GM19455 (cell line): ENCODE results near the gene RAD52.
"Not testable (repeated sequence)": the region's sequence is repeated elsewhere in the genome, so short reads cannot be mapped to it uniquely, and the experiment has no call there.

Experiments
- ATAC-seq: cut with Tn5 transposase; IDR thresholded peaks from one replicate; pipeline ENCODE4 v1.9.1; 2021; ENCODE audit not compliant: unreplicated experiment

The RAD52 gene

DNA sequence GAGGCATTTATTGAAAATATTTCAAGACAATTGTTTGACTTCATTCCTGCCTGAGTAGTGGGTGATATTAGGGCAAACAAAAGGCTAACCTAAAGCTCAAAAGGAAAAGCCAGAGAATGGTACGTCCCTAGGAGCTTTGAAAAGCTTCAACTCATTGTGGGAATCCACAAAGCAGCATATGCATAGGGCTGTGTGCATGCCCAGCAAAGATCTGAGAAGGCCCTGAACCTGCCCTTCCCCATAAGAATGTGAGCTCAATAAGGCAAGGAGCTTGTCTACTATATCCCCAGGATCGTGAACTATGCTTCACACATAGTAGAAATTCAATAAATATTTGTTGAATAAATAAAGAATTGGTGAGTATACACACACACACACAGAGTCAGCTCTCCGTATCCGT, 19.1 kb upstream of the RAD52 start:
- no peak for ATAC-seq

DNA sequence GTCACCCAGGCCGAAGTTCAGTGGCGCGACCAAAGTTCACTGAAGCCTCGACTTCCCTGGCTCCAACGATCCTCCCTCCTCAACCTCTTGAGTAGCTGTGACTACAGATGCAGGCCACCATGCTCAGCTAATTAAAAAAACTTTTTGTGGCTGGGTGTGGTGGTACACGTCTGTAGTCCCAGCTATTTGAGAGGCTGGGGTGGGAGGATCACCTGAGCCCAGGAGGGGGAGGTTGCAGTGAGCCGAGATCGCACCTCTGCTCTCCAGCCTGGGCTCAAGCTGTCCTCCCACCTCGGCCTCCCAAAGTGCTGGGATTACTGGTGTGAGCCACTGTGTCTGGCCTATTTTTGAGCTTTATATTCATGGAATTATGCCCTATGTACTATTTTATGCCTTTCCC, 18.1 kb upstream of the RAD52 start:
- ATAC-seq, result no peak

DNA sequence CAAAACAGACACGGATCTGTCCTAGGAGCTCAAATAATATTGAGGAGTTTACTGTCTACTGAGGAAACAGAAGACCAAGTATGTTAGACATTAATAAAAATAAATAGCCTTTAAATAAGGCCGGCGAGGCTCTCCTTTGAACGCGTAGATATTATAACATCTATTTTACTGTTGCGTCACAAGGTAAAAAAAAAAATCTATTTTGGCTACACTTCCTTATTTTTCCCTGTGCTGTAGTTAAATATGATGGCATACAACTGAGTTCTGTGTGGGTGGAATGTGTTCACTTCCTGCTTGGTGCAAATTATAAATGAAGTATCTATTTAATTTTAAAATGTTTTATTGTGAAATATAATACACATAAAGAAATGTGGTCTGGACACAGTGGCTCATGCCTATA, 17.2 kb upstream of the RAD52 start:
- no peak for ATAC-seq

- no peak for ATAC-seq
These were observed 9.2 kb upstream of the RAD52 start for GRCh38 chr12:958588-959123.

DNA sequence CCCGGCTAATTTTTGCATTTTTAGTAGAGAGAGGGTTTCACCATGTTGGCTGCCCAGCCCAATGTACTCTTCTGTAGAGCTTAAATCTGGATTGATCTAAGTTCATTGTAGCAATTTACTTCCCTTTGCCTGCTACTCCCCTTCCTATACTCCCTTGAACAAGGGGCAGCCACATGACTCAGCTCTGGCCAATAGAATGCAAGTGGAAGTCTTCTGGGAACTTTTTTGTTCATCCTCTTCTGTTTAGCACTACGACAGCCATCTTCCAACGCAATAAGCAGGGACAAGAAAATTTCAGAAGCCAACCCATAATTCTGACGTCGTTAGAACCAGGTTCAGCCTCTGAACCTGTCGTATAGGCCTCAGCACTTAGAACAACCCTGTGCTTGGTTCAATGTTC, 6.4 kb upstream of the RAD52 start:
- no peak for ATAC-seq

DNA sequence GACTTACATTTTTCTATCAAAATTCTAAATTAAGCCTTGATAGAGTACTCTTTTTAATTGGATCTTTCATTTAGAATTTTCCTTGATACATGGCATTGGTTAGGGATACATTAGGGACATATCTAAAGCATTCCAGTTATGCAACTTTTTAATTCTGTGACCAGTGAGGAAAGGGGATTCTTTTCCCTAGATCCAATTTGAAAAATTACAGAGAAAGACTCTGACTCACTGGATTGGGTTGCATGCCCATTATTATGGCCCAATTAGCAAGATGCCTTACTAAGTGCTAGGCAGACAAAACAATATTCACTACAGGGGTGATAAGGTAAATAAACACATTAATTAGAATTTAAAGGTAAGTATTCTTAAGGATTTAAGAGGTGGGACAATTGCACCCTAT, 5.2 kb upstream of the RAD52 start:
- ATAC-seq, result no peak

DNA sequence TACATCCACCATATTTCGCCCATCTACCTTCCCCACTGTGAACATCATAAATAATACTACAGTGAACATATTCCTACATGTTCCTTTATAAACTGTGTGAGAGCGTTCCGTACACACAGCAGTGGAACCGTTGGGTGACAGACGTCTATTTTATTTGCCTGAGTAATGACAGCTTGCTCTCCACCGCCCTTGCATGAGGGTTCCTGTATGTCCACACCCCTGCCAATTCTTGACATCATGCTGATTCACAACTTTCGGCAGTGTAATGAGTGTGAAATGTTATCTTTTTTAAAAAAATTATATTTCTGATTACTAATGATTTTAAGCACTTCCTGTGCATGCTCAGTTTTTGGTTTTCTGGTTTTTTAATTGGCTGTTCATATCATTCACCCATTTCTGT, 4.3 kb upstream of the RAD52 start:
- no peak for ATAC-seq

DNA sequence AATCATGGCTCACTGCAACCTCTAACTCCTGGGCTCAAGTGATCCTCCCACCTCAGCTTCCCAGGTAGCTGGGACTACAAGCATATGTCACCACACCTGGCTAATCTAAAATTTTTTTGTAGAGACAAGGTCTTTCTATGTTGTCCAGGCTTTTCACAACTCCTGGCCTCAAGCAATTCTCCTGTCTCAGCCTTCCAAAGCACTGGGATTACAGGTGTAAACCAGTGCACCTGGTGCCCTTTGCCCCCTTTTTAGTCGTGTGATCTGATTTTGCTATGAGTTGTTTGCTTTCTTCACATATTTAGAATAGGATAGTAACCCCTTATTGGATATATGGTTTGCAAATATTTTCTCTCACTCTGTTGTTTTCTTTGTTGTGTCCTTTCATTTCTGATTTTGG, 1.7 kb upstream of the RAD52 start:
- ATAC-seq, result no peak

GRCh38 chr12:948238-948637, 1.3 kb downstream of the RAD52 start:
- ATAC-seq, result no peak

DNA sequence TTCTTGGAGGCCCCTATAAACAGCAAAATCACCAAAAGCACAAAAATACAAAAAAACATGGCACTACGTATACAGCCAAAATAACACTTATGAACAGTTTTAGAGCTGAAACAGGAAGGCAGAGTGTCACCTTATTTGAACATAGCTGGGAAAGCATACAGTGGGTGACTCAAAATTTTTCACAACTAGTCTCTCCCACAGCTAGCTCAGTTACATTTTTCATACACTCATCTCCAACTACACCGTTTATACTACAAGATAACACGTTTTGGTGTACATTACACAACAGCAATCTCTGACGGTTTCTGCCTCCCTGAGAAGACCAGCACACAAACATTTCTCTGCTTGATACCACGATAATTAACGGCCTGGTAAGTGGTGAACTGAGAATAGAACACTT, 2.9 kb downstream of the RAD52 start:
- no peak for ATAC-seq

- no peak for ATAC-seq
These were observed 3.3 kb downstream of the RAD52 start for GRCh38 chr12:946212-946611.

DNA sequence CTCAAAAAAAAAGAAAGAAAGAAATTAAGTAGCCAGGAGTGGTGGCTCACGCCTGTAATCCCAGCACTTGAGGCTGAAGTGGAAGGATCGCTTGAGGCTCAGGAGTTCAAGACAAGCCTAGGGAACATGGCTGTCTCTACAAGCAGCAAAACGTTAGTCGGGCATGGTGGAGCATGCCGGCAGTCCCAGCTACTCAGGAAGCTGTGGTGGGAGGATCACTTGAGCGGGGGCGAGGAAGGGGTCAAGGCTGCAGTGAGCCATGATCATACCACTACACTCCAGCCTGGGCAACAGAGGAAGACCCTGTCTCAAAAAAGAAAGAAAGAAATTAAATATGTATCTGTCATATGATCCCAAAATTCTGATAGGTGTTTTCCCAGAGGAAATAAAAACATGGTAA, 5.3 kb downstream of the RAD52 start:
- ATAC-seq, result no peak

DNA sequence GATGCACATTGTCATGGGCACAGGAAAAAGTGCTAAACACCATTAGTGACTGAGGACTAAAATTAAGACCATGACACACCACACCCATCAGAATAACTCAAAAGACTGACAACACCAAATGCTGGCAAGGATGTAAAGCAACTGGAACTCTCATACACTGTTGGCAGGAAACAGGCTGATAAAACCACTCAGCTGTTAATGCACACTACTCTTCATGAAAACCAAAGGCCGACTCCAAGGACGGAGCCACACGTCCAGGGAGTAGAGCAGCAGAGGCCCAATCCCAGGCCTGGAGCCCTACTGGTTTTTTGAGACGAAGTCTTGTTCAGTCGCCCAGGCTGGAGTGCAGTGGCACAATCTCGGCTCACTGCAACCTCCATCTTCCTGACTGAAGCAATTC, 6.4 kb downstream of the RAD52 start:
- no peak for ATAC-seq

DNA sequence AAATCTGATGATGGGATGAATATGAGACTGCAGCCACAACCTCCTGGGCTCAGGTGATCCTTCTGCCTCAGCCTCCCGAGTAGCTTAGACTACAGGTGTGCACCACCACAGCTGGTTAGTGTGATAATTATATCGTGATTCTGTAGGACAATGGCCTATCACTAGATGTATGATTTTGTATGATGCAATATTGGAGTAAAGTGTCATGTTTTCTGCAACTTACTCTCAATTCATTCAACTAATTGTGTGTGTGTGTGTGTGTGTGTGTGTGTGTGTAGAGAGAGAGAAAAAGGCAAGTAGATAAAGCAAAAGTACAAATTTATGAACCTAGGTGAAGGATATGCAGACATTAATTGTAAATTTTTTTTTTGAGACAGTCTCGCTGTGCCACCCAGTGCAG, 10.7 kb downstream of the RAD52 start:
- ATAC-seq, result no peak

DNA sequence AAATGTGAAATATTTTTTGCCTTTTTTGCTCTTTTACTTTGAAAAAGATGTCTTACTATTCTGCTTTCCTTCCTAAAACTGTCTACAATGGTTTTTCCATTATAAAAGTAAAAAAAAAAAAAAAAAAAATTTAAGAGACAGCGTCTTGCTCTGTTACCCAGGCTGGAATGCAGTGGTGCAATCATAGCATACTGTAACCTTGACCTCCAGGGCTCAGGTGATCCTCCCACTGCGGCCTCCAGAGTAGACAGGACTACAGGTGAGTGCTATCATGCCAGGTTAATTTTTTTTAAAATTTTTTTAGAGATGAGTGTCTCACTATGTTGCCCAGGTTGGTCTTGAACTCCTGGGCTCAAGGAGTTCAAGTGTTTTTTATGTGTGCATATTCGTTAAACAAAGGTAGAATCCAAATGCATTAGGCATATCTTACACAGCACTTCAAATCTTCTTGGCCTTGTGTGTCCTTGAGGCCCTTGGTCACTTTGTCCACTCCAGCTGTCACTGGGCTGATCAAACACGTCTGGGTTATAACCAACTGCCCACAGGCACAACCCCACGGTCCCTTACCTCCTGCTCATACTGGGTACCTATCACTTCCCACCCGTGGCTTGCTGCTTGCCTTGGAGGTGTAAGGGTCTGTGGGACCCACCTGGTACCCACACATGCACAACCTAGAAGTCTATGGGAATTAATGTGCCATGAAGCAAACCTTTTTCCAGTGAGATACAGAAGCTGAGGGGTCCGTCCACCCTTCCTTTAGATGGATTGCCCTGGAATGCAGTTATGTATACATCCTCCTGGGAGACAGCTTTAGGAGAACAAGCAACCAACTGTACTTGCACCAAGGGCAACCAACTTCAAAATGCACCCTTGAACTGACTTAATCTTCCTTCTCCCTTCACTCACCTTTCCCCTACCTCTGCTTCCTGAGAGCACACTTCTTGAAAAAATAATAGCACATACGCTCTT, 12.8 kb downstream of the RAD52 start:
- no peak for ATAC-seq

- not testable (repeated sequence) for ATAC-seq
These were observed 13.6 kb downstream of the RAD52 start for GRCh38 chr12:935891-936290.

GRCh38 chr12:931591-931990, 17.9 kb downstream of the RAD52 start:
- ATAC-seq, result no peak

GRCh38 chr12:931060-931459, 18.4 kb downstream of the RAD52 start:
- ATAC-seq, result no peak

GRCh38 chr12:926641-927040, 22.9 kb downstream of the RAD52 start:
- ATAC-seq, result no peak

DNA sequence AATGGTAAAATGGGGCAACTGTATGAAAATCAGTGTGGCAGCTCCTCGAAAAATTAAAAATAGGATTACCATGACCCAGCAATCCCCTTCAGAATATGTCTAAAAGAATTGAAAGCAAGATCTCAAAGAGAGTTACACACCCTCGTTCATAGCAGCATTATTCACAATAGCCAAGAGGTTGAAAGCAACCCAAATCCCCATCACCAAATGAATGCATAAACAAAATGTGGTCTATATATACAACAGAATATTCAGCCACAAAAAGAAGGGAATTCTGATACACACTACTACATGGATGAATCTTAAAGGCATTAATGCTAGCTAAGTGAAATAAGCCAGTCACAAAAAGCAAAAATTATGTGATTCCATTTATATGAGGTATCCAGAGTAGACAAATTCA, 27.2 kb downstream of the RAD52 start:
- ATAC-seq, result no peak

GRCh38 chr12:920676-921075, 28.8 kb downstream of the RAD52 start:
- ATAC-seq, result no peak

GRCh38 chr12:916712-917445, 32.6 kb downstream of the RAD52 start:
- ATAC-seq, result no peak
